GM18867 (cell line): ENCODE data around the gene RGS14.
"Not testable (repeated sequence)": the region's sequence is repeated elsewhere in the genome, so short reads cannot be mapped to it uniquely, and the experiment has no call there.

Source experiments
- ATAC-seq: cut with Tn5 transposase; IDR thresholded peaks from one replicate; pipeline ENCODE4 v1.9.1; 2021; ENCODE audit warnings: mild to moderate bottlenecking, moderate library complexity; ENCODE audit not compliant: unreplicated experiment

The RGS14 gene

DNA sequence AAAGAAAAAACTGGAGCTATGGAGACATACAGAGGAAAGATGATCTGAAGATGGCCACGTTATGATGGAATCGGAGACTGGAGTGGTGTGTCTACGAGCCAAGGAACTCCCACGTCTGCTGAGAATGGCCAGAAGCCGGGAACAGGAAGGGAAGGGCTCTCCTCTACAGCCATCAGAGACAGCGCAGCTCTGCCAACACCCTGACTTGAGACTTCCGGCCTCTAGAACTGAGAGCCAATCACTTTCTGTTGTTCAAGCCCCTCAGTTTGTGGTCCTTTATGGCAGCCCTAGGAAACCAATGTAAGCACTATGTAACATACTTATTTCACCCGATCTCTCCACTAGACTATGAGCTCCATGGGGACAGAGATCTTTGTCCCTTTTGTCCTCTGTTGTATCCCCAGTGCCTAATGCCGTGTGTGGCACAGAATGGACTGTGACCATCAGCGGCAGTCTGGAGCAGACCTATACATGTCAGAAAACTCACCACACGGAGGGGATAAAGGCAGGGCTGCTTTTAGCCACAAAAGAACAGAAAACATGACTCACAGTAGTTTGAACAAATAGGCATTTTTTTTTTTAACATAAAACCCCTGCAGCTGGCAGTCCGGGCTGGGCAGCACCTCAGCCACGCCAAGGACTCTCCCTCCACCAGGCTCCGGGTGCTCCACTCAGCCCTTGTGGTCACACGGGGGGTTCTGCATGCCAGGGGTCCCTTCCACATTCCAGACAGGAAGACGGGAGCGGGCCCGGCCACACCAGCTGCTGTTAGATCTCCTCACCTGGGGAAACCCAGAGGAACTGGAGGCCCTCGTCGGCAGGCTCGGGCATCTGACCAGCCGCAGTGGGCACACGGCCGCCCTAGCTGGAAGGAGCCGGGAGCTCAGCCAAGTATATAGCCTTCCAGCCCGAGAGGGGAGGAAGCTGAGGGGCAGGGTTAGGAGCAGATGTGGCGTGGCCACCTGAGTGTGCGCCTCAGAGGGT, 29.9 kb upstream of the RGS14 start:
- no peak for ATAC-seq

DNA sequence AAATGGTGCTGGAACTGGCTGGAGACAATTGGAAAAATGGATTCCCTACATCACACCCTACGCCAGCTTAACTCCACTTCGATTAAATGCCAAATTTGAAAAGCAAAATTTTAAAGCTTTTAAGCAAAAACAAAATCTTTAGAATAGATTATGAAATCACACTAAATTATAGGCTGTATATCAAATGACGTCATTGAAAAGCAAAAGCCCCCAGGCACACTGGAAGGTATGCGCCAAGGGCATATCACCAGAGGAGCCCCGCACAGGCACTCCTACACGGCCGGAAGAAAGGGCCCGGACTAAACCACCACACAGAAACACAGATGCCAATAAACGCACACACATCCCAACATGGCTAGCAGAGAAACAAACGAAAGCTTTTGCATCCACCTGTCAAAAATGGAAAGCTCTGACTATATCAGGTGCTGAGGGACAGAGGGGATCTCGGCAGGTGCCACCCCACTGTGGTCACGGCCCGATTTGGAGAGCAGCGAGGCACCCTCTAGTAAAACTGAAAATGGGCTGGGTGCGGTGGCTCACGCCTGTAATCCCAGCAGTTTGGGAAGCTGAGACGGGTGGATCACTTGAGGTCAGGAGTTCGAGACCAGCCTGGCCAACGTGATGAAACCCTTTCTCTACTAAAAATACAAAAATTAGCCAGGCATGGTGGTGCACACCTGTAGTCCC, 29.0 kb upstream of the RGS14 start:
- no peak for ATAC-seq

DNA sequence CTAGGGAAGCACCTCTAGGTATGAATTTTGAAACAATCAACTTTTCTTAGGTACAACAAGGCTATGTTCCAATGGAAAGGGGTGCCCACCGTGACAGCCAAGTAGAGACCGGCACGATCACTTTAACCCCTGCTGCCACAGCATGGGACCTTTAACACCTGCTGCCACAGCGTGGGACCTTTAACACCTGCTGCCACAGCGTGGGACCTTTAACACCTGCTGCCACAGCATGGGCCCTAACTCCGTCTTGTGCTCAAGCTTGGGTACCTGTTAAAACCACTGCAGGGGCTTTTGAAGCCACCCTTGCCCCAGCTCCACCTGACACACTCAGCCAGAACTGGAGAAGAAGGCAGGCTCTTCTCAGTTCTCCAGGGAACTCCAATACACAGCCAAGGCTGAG, 27.8 kb upstream of the RGS14 start:
- ATAC-seq: no peak

DNA sequence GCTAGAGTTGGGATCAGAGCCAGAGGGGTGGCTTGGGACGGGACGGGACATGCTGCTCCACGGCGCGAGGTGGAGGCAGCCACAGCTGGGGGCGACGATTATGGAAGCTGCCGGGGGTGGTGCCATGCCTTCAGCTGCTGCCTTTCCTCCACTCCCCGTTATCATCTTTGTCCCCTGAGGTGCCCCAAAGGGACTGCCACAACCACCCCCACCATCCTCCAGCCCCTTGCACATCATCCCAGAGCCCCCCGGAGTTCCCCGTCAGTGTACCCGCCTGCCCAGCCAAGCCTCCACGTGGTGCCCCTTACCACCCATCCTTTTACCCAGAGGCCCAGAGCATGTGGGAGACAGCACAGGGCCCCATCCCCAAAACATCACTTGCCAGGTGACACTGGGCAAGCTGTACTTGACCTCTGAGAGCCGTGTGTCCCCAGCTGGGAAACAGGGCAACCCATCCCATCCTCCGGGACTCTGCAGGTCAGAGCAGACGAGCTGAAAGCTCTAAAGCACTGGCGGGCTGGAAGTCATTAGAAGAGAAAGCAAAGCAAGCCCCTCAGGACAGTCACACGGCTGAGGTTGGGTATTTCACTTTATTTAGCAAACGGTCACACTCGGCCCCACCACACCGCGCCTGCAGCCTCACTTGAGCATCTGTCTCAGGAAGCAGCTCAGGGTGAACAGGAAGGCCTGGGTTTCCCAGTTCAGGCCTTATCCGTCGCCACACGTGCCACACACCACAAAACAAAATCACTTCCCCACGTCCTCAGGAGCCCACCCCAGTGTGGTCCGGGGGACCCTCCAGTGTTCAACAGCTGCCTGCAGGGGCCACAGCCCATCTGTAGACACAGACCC, 26.5 kb upstream of the RGS14 start:
- ATAC-seq: no peak

DNA sequence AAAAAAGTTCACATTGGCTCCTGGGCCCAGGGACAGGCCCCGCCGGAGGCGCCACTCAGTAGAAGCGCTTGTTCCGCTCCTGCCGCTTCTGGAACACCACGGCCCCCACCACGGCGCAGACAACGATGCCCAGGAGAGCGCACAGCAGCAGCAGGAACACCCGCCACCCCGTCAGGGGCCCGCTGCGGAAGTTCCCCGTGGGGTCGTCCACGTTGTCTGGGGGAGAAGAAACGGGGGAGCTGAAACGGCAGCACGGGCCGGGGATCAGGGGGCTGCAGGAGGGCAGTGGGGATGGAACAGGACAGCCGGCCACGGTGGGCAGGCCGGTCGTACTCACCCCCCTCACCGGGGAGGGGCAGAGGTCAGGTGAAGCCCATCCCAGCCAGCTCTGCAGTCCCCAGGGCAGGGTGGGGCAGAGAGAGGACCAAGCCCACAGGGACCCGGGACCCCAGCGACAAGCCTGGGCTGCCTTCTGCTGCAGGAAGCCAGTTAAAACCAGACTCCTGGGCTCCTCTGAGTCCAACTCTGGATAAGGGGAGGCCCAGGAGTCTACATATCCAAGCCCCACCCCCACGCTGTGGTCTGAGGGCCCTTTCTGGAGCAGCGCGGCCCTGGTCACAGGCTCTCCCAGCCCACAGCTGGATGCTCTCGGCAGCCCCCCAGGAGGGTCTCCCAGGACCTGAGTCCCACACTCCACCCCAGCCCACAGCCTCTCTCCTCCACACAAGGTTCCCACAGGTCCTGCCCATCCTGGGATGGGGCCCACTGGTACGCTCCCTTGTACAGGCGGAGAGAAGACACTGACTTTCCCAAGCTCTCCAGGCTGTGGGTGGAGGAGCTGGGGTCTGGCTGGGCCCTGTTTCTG, 25.5 kb upstream of the RGS14 start:
- ATAC-seq: no peak

DNA sequence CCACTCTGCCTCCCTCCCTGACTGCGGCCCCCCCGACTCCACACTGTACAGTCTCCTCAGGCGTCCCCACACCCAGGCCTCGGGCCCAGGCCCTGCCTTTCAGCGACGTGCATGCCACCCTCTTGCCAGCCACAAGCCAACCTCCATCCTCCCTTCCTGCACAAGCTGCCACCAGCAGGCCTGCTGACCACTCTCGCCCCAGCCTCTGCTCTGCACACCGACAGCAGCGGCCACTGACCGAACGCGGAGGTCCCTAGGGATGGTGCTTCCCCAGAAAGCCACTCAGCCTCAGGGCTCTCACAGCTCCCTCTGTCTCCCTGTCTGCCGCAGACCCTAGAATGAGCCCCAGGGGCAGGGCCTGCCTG, 24.8 kb upstream of the RGS14 start:
- no peak for ATAC-seq

DNA sequence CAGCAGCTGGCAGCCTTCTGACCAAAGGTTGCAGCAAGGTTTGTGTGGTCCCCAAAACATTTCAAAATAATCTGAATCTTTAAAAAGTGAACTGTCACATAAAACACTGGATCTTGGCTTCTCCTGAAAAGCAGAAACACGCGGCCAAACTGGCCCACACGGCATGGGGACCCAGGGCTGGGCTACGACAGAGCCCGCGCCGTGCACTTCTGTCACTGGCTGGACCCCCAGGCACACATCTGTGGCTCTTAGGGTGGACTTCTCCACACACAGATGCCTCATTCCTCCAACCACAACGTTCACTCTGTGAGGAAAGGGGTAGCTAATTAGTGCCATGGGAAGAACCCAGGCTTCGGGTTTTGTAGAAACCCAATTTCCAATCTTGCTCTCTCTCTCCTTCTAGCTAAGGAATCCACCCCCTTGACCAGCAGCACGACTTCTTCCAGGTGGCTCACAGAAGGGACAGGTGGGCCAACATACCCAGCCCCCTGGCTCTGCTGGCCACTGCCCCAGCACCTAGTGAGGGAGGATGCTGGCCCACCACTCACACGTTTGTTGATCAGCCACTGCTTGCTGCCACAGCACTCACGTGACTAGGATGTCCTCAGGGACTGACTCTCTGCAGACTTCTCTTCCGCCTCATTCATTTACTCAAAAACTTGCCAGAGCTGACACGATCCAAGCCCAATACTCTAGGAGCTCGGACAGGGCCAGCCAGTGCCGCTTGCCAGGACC, 24.1 kb upstream of the RGS14 start:
- ATAC-seq: no peak

DNA sequence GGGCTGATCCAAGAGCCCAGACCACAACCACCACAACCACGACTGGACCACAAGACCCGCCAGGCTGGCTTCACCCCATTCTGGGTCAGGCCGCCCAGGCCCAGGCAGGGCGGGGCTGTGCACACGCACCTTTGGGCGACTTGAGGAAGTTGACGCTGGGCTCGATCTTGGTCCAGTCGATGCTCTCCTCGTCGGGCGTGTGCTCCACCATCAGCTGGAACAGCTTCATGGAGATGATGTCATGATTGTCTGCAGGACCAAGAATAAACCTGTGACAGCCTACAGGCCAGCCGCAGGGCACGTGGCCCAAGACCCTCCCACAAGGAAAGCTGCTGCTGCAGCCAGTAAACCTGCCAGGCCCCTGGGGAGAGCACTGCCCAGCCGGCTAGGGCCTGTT, 23.6 kb upstream of the RGS14 start:
- ATAC-seq: no peak

DNA sequence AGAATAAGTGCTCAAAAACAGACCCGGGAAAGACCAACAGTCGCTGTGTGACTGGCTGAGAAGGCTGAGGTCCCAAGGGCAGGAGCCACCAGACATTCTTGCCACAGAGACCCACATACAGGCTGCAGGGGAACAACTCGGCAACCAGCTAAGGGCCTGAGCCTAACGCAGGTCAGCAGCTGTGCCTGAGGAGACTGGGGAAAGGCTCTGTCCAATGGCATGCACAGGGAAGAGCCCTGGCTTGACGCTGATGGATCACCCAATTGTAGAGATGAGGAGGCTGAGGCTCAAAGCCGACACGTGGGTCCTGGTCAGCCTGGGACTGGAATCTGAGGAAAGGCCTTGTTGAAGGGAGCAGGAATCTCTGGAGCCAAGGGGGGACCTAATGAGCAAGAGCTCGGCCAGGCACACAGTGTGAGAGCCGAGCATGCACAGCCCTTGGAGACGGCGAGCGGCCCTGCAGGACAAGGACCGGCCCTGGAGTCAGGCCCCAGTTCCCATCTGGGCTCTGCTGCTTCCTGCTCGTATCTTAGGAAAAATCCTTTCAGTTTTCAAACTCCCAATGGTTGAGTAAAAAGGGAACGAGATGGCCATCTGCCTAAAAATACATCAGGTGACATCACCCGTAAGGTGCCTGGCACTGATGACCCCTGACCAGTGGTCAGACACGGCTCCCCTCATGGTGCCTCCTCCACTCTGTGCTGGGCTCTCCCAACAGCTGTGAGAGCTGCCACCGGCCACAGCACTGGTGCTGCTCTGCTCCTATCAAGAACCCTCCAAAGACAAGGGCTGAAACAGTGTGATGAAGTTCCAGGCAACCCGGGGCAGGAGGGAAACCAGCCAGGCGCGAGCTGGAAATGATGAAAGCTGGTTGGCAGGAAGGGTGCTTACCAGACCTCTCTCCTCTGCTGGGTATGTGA, 22.7 kb upstream of the RGS14 start:
- no peak for ATAC-seq

DNA sequence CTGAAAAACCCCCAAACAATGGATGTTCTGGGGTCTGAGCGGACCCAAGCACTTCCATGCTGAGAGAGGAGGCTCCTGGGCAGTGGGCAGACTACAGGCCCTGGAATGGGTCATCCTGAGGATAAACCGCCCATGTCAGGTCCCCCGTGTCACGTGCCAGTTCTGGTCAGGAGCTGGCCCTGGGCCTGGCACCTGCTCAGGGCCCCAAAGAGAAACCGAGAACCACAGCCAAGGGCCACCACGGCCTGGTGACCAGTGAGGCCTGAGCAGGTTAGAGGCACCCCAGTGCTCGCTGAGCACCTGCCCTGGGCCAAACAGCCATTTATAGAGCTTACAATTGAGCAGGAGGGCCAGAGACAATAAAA, 22.0 kb upstream of the RGS14 start:
- no peak for ATAC-seq

DNA sequence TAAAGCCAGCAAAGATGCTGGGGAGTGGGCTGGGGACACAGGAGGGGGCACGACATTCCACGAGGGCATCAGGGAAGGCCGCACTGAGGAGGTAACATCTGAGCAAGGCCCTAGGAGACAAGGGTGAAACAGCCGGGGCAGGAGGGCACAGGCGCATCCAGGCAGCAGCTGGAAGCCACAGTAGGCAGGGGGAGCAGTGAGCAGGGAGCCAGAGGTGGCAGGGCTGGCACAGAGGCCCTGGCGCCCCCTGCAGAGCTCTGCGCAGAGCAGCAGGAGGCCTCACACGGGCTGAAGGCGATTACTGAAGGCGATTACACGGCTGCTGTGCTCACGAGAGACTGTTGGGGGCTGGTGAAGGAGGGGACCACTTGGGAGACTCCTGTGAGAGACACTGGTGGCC, 21.6 kb upstream of the RGS14 start:
- ATAC-seq: no peak

DNA sequence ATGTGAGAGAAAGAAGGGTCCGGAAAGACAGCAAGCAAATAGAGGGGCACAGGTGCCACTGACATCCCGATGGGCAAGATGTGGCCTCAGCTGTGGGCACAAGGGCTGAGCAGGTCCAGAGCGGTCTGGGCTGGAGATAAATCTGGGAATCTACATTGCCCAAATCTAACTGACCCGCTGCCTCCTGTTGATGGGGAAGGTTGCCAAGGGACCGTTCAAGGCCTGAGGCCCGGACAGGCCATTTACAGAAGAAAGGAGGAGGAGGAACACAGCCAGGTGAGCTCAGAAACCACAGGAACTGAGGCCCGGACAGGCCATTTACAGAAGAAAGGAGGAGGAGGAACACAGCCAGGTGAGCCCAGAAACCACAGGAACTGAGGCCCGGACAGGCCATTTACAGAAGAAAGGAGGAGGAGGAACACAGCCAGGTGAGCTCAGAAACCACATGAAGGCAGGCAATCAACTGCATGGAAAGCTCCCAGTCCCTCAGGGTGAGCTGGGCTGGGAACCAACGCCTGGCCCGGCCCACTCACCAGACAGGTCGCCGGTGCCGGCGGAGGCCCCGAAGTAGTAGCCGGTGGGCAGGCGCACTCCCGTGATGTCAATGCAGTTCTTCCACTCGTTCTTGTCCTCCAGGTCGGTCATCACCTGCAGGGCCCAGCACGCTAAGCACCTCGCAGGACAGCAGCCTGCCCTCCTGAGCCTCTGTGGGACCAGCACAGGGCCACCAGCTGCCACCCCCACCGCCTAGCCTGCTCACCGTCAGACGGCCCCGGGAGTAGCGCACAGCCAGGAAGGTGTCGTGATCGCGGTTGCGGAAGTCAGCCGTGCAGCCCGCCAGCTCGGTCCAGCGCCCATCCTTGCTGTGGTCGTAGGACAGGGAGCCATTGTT, 20.9 kb upstream of the RGS14 start:
- no peak for ATAC-seq

DNA sequence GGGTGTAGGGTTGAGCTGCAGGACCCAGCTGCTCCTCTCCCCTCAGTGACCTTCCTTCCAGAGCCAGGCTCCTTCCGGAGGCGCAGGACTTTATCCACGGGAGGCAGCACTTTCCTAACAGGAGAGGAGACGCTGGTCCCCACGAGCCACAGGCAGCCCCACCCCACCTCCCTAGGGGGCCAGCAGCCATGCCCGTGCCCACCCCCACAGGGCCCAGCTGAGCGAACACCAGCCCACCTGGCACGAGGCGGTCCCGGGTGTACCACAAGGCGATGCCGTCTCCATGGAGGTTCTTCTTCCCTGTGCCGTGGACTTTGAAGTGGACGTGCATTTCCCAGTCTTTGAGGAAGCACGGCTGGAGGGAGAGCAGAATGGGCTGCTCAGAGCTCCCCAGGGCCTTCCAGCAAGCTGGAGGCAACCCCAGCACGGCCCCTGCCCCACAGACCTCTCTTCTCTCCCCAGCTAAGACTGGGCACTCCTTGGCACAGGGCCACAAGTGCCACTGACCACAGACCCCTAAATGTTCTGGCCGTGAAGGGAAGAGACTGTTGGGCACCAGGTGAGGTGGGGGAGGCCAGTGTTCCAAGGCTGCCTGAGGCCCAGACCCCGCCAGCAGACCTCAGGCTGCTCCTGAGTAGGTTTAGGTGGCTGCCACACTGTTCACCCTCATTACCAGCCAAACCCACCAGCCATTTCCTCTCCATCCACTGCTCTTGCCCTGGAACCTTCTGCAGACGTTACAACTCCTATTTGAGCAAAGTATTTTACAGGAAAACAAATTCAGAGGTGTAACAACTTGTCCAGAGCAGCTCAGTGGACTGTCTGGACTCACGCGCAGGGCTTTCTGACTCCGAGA, 19.2 kb upstream of the RGS14 start:
- ATAC-seq: no peak

DNA sequence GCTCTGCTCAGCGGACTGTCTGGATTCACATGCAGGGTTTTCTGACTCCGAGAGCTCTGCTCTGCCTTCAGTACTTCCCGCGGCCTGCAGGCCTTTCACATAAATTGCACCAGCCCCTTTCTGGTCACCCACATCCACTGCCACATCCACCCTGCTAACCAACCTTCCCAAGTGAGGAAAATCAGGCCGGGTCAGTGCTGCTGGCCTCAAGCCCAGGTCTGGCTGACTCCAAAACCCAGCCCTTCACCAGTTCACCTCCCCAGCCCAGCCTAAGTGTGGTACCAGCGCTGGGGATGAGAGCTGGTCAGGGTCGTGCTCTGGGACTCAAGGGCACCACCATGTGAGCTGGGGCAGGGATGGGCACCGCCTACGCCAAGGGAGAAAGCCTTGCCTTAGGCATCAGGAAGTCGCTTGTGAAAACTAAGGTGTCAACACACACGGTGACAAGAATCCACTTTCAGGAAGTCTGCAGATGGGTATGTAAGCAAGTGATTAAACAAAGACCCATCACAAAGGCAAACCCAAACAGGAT, 18.6 kb upstream of the RGS14 start:
- no peak for ATAC-seq

DNA sequence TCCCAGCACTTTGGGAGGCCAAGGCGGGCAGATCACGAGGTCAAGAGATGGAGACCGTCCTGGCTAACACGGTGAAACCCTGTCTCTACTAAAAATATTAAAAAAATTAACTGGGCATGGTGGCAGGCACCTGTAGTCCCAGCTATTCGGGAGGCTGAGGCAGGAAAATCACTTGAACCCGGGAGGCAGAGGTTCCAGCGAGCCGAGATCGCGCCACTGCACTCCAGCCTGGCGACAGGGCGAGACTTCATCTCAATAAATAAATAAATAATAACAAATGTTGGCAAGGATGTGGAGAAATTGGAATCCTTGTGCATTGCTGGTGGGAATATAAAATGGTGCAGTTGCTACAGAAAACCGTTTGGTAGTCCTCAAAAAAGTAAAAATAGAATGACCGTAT, 14.7 kb upstream of the RGS14 start:
- ATAC-seq: not testable (repeated sequence)

DNA sequence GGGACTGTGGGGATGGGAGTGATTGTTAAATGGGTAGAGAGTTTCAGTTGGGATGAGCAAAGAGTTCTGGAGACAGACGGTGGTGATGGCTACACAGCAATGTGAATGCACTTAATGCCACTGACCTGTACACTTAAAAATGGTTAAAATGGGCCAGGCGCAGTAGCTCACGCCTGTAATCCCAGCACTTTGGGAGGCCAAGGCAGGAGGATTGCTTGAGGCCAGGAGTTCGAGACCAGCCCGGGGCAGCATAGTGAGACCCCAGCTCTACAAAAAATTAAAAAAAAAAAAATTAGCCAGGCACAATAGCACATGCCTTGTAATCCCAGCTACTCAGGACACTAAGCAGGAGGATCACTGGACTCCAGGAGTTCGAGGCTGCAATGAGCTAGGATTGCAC, 13.9 kb upstream of the RGS14 start:
- ATAC-seq: no peak

DNA sequence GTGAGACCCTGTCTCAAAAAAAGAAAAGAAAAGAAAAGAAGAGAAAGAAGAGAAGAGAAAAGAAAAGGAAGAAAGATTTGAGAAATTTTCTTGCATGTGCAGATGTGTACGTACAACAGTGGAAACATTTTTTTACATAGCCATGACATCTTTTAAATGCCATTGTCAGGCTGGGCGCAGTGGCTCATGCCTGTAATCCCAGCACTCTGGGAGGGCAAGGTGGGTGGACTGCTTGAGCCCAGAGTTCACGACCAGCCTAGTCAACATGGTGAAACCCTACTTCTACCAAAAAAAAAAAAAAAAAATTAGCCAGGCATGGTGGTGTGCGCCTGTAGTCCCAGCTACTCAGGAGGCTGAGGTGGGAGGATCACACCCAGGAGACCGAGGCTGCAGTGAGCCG, 12.8 kb upstream of the RGS14 start:
- no peak for ATAC-seq
